HG03025 (cell line): Measurements from ENCODE around the gene TRAPPC12.
"Not testable (repeated sequence)": the region's sequence is repeated elsewhere in the genome, so short reads cannot be mapped to it uniquely, and the experiment has no call there.

Source experiments
- ATAC-seq: cut with Tn5 transposase; IDR thresholded peaks from one replicate; pipeline ENCODE4 v1.9.1; 2021; ENCODE audit warnings: mild to moderate bottlenecking, moderate library complexity; ENCODE audit not compliant: unreplicated experiment, low FRiP score

Gene TRAPPC12

GRCh38 chr2:3379647-3380534, at the start of gene TRAPPC12:
Gene TRAPPC12, plus strand, starts transcription at chr2:3379694. Its CDS starts 7,930 bp downstream, at chr2:3387624.
- ATAC-seq = peak; percentile 71

DNA sequence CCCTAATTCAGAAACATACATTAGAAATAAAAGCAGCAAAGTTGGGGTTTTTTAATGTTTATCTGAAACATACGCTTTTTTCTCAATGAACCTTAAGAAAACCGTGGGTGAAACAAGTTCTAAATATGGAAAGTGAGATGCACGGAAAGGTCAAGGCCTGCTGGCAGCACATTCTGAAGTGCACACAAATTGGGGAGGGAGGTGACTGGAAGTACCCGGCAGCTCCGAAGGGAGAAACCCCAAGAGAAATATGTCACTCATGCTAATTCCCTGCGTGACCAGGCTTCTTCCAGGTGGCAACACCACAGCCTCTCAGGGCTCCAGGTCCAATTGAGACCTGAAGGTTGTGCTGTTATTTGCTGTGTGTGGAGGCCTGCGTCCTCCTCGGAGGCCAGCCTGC, 47.4 kb upstream of the TRAPPC12 start:
- no peak for ATAC-seq

- no peak for ATAC-seq
These were observed 44.8 kb upstream of the TRAPPC12 start for GRCh38 chr2:3334392-3335345.

- ATAC-seq = no peak
These were observed 42.6 kb upstream of the TRAPPC12 start for GRCh38 chr2:3336844-3337243.

DNA sequence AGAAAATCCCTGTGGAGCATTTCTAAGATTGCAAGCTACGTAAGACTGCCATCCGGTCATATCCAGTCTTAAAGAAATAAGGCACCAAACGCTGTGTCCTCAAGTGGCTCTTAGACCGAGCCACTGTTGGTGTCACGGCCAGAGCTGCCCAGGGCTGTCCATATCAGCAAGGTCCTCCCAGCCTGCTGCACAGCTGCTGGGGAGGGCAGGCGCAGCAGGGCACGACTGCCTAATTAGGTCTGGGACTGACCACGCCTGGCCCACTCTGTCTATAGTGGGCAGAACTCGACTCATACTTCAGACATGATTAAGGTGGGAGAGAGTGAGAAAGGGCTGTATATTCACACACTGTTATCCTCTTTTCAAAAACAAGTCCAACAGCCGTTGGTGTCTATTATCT, 41.2 kb upstream of the TRAPPC12 start:
- ATAC-seq = no peak

DNA sequence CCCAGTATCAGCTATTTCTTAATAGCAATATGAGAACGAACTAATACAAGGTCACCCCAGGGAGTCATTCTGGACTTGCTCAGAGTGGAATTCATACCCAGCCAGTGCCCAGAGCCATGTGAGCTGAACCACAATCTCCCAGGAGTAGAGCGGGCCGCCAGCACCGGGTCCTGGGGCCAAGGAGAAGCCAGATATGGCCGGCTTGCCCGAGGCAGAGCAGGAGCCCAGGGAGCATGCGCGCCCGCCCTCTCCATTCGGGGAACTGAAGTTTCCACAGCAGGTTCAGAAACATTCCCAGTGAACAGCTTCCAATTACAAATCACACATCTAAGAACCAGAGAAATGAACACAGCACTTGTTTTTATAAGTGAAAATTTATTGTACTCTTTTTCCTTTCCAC, 39.4 kb upstream of the TRAPPC12 start:
- ATAC-seq = no peak

GRCh38 chr2:3341336-3341735, 38.2 kb upstream of the TRAPPC12 start:
- ATAC-seq = no peak

DNA sequence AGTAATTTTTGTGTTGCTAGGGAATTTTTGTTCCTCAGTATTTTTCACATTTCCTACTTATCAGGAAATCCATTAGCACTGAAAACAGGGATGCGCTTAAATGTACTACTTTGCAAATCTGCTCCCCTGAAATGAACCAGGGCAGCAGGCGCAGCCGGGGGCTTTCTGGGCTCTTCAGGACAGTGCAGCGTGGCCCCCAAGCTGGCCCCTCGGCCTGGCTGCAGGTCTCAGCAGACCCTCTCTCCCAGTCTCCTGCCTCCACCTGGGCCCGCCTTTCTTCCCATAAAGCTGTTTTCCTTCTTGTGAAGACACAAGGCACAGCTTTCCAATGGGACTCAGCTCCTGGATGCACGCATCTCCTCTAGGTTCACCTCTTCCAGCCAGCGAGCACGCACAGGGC, 37.2 kb upstream of the TRAPPC12 start:
- ATAC-seq = no peak

- no peak for ATAC-seq
These were observed 36.5 kb upstream of the TRAPPC12 start for GRCh38 chr2:3343012-3343411.

- no peak for ATAC-seq
These were observed 34.6 kb upstream of the TRAPPC12 start for GRCh38 chr2:3344897-3345296.

GRCh38 chr2:3345621-3346020, 33.9 kb upstream of the TRAPPC12 start:
- no peak for ATAC-seq

DNA sequence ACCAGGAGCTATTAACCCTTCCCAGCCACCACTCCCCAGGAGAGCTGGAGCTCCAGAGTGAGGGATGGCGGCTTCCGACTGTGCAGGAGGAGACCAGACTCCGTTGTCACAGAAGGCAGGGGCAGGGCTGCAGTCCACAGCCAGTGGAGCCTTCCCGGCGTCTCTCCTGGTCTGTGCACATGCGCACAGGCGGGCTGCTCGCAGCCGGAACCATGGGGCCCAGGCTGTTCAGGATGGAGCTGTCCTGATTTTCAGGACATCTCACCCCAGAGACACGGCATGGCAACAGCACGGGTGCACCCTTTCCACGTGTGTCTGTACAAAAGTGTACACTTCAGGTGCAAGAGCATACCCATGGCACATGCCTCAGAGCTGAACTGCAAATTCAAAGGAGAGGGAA, 30.7 kb upstream of the TRAPPC12 start:
- no peak for ATAC-seq

DNA sequence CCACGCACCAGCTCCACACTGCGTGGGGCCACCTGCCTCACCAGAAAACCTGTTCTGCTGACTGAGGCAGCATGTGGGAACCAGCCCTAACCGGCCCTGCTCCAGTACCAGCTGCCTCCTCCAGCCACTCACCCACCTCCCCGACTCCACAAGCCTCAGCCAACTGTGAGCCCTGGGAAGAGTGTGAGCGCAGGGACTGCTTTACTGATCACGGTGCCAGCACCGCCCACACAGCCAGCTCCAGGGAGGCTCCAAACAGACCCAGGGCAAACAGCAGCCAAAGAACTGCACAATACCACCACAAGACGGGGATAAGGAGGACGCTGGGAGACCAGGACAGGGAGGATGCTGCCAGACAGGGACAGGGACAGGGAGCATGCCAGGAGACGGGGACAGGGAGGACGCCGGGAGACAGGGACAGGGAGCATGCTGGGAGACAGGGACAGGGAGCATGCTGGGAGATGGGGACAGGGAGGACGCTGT, 30.2 kb upstream of the TRAPPC12 start:
- ATAC-seq = no peak

GRCh38 chr2:3354986-3355385, 24.5 kb upstream of the TRAPPC12 start:
- ATAC-seq = no peak

GRCh38 chr2:3355951-3356569, 23.4 kb upstream of the TRAPPC12 start:
- no peak for ATAC-seq

DNA sequence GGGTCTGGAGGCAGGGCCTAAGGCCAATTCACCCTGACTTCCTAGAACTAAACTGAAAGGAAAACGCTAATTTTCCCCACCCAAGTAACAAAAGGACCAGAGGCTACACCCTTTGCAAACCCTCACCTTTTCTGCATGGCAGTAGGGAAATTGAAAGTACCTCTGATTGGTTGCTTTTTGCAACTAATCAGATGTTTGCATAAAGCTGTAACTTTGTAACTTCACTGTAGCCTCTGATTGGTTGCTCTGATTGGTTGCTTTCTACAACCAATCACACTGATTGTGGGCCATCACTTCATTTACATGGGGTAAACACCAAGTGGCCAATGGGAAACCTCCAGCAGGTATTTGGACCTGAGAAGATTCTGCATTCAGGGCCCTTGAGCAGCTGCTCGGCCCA, 22.7 kb upstream of the TRAPPC12 start:
- no peak for ATAC-seq

- not testable (repeated sequence) for ATAC-seq
These were observed 22.0 kb upstream of the TRAPPC12 start for GRCh38 chr2:3357446-3357845.

GRCh38 chr2:3357926-3358325, 21.6 kb upstream of the TRAPPC12 start:
- no peak for ATAC-seq

GRCh38 chr2:3361518-3362389, 17.7 kb upstream of the TRAPPC12 start:
- ATAC-seq = no peak

- ATAC-seq = no peak
These were observed 14.3 kb upstream of the TRAPPC12 start for GRCh38 chr2:3365219-3365618.
